COLO668 (cell line): ENCODE results near the gene ARHGAP30.

ENCODE experiments used
- DNase-seq: peaks from one replicate; lab custom pipeline; 2025; ENCODE audit not compliant: unreplicated experiment; lab: John Stamatoyannopoulos, UW

The ARHGAP30 gene

GRCh38 chr1:161089938-161090337, 20.2 kb upstream of the ARHGAP30 start:
- DNase-seq = no peak

DNA sequence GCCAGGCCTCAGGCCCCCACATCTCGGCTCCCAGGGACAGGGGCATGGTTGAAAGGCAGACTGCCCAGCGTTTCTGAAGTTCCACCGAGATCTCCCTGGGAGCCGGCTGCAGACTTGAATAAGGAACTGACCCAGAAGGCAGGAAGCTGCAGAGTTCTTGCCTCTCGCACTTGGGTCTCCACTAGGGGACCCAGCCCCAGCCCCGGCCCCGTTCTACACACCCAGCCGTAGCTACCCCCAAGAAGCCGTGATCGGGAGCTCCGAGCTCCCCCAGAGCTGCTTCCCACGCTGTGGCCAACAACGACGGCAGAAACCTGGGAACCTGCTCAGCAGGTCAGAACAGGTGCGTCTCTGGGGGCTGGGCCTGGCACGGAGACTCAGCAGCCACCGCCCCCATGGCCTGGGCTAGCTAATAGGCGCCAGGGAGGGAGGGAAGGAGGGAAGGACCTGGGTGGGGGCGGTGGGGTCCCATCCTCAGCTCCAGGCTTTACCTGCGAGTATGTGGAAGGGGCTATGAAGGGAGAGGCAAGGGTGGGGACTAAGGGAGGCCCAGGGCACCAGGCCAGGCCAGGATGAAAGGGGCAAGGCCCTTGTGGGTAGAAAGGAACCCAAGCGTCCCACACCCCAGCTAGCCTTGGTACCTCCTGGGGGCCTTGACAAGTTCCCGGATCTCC, 19.7 kb upstream of the ARHGAP30 start, which contains the start of gene NECTIN4:
NECTIN4 (minus strand) TSS at position 308 of the 674 bp plus-strand sequence; CDS start at position 46, 262 bp downstream.
- DNase-seq = peak; percentile 21

DNA sequence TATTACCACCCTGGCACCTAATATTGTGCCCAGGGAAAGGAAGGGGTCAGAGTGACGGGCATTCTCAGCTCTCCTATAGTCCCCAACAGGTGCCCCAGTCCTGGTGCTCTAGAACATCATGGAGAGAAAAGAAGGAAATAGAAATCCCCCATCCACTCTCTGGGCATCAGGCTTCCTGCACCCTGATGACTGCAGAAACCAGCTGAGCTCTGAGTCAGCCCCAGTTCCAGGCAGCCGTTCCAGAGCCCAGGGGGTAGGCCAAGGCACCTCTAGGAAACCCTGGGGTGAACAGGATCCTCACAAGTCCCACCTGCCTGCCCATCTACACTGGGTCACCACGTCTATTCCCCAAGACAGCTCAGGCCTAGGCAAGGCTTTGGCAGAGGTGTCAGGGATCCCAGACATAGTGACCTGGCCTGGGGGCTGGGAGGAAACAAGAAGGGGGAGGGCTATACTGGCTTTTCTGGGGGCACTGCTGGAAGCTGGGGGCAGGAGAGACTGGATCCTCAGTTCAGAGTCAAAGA, 19.0 kb upstream of the ARHGAP30 start:
- DNase-seq = no peak

GRCh38 chr1:161086457-161086856, 16.8 kb upstream of the ARHGAP30 start:
- no peak for DNase-seq

- no peak for DNase-seq
These were observed 15.5 kb upstream of the ARHGAP30 start for GRCh38 chr1:161085165-161085564.

- no peak for DNase-seq
These were observed 14.9 kb upstream of the ARHGAP30 start for GRCh38 chr1:161084597-161084988.

GRCh38 chr1:161083748-161084596, 14.3 kb upstream of the ARHGAP30 start:
- no peak for DNase-seq

DNA sequence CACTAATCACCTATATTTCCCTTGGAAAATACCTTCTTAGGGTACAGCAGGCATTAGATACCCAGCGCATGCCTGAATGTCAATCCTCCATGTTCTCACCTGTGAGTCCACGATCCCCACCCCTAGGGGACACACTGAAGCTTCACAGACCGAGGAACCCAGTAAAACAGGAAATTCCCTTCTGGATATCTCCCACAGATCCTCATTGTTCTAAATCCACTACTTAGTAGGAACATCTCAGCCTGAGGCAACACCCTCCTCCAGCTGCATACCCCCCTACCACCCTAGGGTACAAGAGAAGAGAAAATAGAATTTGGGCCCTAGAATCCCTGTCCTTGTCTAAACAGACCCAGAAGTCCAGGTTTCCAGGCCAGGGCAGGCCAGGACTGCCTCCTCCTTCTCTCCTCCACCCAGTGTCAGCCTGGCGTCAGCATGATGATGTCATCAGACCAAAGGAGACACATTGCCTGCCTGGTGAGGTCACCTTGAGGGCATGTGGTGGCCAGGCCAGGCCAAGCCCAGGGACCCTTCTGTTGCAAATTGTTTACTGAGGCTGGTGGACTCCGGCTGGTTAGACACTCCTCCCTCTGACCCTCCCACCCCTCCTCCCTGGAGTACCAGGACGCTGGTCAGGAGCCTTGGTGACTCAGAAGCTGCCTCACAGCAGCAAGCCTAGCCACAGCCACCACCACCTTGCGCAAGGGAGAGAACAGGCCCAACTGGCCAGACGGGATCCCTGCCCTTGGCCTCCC, 13.5 kb upstream of the ARHGAP30 start:
- DNase-seq = peak; percentile 11

GRCh38 chr1:161082483-161082882, 12.8 kb upstream of the ARHGAP30 start:
- DNase-seq = no peak

DNA sequence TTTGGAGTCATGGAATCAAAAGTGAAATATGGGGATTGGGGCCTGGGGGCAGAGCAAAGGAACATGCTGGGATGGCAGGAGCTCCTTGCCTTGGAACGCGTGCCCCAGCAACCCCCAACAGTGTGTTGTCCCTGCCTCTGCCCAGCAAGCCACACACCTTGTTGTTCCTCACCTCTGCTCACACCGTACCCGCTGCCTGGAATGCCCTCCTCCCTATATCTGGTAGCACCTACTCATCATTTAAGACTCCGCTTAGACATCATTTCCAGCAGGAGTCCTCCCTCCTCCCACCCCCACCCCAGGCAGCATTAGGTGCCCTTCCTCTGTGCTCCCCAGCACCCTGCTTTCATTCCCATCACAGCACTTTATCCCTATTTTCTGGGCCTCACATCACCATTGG, 11.8 kb upstream of the ARHGAP30 start:
- DNase-seq = no peak

- no peak for DNase-seq
These were observed 11.0 kb upstream of the ARHGAP30 start for GRCh38 chr1:161080441-161081405.

DNA sequence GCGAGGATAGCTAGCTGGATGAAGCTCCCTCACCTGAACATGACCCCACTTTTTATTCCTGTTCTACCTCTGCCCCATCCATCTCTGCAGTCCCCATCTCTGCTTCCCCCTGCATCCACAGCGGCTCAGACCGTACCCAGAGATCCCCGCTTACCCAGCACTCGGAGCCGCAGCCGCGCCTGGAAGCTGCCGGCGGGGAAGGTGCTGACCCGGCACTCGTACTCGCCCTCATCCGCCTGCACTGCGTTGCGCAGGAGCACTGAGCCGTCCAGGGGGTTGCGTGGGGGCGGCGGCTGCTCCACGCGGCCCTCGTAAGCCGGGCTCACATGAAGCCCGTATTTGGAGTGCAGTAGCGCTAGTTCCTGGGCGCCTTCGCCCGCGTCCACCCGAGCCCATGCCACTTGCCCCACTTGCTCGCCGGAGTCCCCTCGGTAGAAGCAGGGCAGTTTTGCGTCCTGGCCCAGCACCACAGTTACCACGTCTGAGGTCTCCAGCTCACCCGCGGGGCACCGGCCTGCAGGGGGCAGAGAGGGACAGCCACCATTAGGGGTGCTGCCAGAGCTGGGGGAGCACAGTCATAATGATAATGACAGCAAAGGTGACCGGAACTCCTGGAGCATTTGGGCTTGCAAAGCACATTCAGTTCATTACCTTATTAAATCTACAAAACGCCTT, 9.9 kb upstream of the ARHGAP30 start:
- no peak for DNase-seq

DNA sequence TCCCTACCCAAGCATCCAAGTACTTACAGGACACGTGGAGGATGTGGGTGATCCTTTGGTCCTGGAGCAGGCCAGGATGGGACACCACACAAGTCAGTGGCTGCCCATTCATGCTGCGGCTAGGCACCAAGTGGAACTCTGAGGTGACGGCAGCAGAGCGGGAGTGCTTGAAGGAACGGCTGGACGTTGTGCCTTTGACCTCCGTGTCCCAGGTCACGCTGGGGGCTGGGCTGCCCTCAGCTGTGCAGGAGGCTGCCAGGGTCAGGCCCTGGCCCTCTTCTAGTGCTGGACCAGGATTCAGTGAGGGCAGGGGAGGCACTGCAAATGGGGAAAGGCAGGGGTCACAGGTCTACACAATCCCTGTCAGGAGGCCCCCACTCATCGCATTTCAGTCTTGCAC, 7.7 kb upstream of the ARHGAP30 start:
- no peak for DNase-seq

DNA sequence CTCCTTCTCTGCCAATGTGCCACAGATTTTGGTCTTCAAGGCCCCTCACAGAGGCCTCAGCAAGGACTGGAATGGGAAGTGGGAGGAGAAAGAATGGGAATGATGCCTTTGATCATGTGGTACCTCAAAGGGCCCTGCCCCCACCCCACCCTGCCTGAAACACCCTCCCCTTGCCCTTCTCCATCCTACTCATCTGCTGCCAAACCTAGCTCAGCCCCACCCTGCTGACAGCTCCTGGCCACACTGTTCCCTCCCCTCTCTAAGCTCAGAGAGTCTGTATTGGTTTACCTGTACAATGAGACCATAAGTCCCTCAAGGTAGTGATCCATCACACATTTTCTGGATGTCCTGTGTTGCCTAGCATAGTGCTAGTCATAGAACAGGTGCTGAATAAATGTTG, 6.7 kb upstream of the ARHGAP30 start:
- no peak for DNase-seq

DNA sequence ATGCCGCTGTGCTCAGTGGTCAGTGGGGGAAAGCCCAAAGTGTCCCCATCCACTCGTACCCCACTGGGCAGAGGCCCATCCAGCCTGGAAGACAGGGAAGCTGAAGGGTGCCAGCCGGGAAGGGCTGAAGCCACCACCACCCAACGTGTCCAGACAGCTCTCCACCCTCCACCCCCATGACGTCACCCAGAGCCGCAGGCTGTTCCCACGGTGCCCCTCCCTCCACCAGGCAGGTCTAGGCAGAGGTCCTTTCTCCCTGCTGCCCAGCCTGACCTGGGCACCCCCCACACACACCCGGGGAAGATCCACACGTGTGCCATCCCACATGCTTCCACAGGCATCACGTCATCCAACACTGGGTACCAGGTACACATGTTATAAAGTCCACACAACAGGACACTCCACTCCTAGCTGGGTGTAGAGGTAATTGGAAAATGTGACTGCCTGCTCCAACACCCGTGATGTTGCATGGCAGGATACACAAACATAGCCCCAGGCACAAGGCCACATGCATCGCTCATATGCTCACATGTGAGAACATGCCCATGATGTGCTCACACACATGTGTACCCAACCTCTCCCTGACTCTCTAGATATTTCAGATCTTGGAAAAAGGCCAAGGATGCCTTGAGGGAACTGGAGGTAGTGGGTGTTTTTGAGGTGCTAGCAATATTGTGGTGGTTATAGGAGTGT, 5.1 kb upstream of the ARHGAP30 start:
- DNase-seq = peak; percentile 36

DNA sequence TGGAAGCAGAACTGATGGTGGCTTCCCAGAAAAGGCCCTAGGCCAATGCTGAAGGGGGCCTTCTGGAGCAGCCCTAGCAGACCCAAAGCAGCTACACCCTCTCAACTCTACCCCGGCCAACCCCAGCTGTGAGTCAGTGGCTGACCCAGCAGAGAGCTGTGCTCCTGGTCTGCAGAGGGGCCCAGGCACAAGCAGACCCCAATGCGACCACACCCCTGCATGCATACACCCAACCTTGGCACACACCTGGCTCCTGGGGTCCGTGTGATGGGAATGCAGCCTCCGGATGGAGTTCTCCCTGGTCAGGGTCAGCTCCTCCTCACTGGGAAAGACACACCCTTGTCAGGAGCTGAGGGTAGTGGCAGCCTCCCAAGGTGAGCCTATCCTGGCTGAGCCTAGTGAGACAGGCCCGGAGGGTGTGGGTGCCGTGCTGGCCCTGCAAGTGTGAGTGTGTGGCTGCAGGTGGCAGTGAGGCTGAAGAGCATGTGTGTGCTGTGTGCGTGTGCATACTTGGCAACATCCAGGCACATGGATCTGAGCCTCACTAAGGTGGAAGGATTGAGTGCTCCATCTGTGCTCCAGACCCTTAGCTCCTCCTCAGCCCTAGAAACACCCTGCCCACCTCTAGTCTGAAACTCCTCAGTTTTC, 3.9 kb upstream of the ARHGAP30 start:
- no peak for DNase-seq

DNA sequence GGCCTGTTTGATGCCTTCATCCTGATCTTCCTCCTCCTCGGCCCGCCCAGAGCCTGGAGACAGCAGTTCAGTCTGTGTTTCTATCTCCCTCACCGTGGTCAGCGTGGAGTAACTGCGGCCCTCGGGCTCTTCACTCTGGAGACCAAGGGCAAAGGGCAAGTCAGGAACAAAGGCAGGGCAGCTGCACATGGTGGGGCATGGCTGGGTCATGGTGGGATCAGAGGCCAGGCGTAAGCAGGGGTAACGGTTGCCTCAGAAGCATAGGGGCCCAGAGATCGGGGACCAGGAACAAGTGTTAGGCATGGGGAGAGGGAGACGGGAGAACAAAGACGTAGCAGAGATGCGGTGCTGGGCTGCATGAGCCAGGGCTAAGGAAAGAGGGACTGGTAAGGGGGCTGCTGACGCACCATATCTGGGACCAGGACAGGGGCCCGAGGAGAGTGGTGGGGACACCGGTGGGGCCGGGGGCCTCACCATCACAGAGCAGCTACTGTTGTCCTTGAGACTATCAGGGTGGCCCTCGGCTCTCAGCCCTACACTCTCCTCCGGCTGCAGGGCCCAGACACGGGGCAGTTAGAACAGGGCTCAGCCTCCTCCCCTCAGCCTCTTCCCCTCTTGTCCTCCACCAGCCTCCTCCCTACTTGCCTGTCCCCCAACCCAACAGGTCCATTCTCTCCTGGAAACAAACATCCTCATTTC, 3.2 kb upstream of the ARHGAP30 start:
- DNase-seq = no peak

GRCh38 chr1:161071886-161072371, 2.2 kb upstream of the ARHGAP30 start:
- DNase-seq = peak; percentile 31
